K562 (cell line): Measurements from ENCODE around the gene ARSI. TPM values are rescaled to one million over a fixed set of nuclear protein-coding genes. Genes with fewer than 3 reads are reported as not detected.

Experiments used
- ATAC-seq: fragments of 200-7000 bp; cut with Tn5 transposase; 3 replicates; pipeline ENCODE4 v1.9.1; 2020; ENCODE audit warnings: moderate library complexity
- BruUV-seq: library from RNA; stranded (reverse); fragments of 400-500 nt; replicated peaks from 2 replicates; lab custom pipeline; 2021; lab: Mats Ljungman, UMichigan
- CTCF ChIA-PET: fragments of 300-600 bp; formaldehyde crosslinking; extraction: SDS; loops from one replicate; lab custom pipeline; 2021; ENCODE audit warnings: low intra/inter-chr PET ratio; lab: Yijun Ruan, JAX
- POLR2A ChIA-PET: fragments of 300-600, 350-650 bp; sonication (Branson Sonifier 250); formaldehyde crosslinking; extraction: SDS; loops from one replicate; lab custom pipeline; 2021; ENCODE audit warnings: antibody characterized with exemption, inconsistent platforms; lab: Yijun Ruan, JAX
- DNase-seq, 4 experiments: peaks; one replicate each; pipeline versions ENCODE4 v3.0.0 to v3.0.0-alpha.2; 2011 to 2018; ENCODE audit warnings: low spot score in 3 of 4, mixed read lengths in 3 of 4; ENCODE audit errors: extremely low read depth in 1 of 4
- FAIRE-seq: peaks from 2 replicates; lab custom pipeline; 2011; peaks lifted over from hg19 to GRCh38; lab: Jason Lieb, UNC
- H2AFZ ChIP-seq: 2 replicates; pipeline ENCODE4 v1.6.0; 2011; ENCODE audit warnings: low read depth, low read length, control low read depth, inconsistent platforms
- H3K27ac ChIP-seq: fragments of 200-600 bp; 3 replicates; pipeline ENCODE4 v1.8.0; 2011; ENCODE audit warnings: low read depth, mild to moderate bottlenecking, control low read depth, inconsistent platforms, low read length, moderate library complexity, mixed read lengths; ENCODE audit errors: extremely low read depth
- H3K27me3 ChIP-seq, 2 experiments: fragments of 300-600 bp in 1 of 2; 2 replicates in 1 of 2; 3 replicates in 1 of 2; pipeline versions ENCODE4 v1.6.0 to v1.8.0; 2011; ENCODE audit warnings: inconsistent platforms in 2 of 2, low read length in 2 of 2, mild to moderate bottlenecking in 1 of 2, mixed read lengths in 1 of 2, moderate library complexity in 1 of 2; ENCODE audit not compliant: control insufficient read depth in 2 of 2, insufficient read depth in 2 of 2
- H3K36me3 ChIP-seq: fragments of 300-600 bp; 3 replicates; pipeline ENCODE4 v1.8.0; 2011; ENCODE audit warnings: mild to moderate bottlenecking, low read length, inconsistent platforms; ENCODE audit not compliant: control insufficient read depth, insufficient read depth
- H3K4me1 ChIP-seq, 2 experiments: fragments of 200-600 bp in 1 of 2; replicated peaks in 1 of 2; 2 replicates in 1 of 2; 3 replicates in 1 of 2; pipeline versions ENCODE4 v1.5.1 to v1.8.0; 2011; ENCODE audit warnings: inconsistent platforms in 2 of 2, low read length in 2 of 2, mild to moderate bottlenecking in 1 of 2, mixed read lengths in 1 of 2, moderate library complexity in 1 of 2; ENCODE audit not compliant: control insufficient read depth in 2 of 2, insufficient read depth in 2 of 2
- H3K4me2 ChIP-seq: 2 replicates; pipeline ENCODE4 v1.6.1; 2011; ENCODE audit warnings: low read length, control low read depth, inconsistent platforms, mixed read lengths; ENCODE audit not compliant: insufficient read depth
- H3K4me3 ChIP-seq: fragments of 200-600 bp; sonication (generic), shearing (Covaris generic); 2 replicates; pipeline ENCODE4 v1.5.1; 2016; ENCODE audit warnings: control low read depth, inconsistent platforms
- H3K79me2 ChIP-seq: fragments of 200-600 bp; 3 replicates; pipeline ENCODE4 v1.8.0; 2011; ENCODE audit warnings: low read length, inconsistent platforms; ENCODE audit not compliant: control insufficient read depth, insufficient read depth
- H3K9ac ChIP-seq, 2 experiments: 2 replicates each; pipeline versions ENCODE4 v1.6.0 to v1.6.1; 2011; ENCODE audit warnings: low read depth in 2 of 2, low read length in 2 of 2, control low read depth in 1 of 2, inconsistent platforms in 1 of 2, mild to moderate bottlenecking in 1 of 2, mixed read lengths in 1 of 2; ENCODE audit not compliant: insufficient read depth in 1 of 2
- H3K9me1 ChIP-seq: one replicate; pipeline ENCODE4 v1.6.0; 2011; ENCODE audit warnings: inconsistent platforms, mild to moderate bottlenecking, low read length, moderate library complexity; ENCODE audit not compliant: control insufficient read depth, insufficient read depth
- H3K9me3 ChIP-seq: replicated peaks from 2 replicates; pipeline ENCODE4 v1.5.1; 2011; ENCODE audit warnings: low read depth, low read length, inconsistent platforms; ENCODE audit not compliant: control insufficient read depth, insufficient read depth
- H4K20me1 ChIP-seq: replicated peaks from 2 replicates; pipeline ENCODE4 v1.6.1; 2011; ENCODE audit warnings: low read length, inconsistent platforms, mixed read lengths; ENCODE audit not compliant: control insufficient read depth, insufficient read depth
- ADNP ChIP-seq: fragments of 200-800 bp; sonication (Bioruptor generic); IDR thresholded peaks from 2 replicates; pipeline ENCODE4 v1.6.1; 2016; ENCODE audit warnings: missing genetic modification characterization, missing compliant biosample characterization
- ATF3 ChIP-seq, 2 experiments: fragments of 450-650 bp in 1 of 2; sonication (generic) in 1 of 2; formaldehyde crosslinking in 1 of 2; IDR thresholded peaks in 1 of 2; conservative IDR thresholded peaks in 1 of 2; 2 replicates each; pipeline versions ENCODE4 v1.6.1 to v1.8.1; 2016 to 2023; ENCODE audit warnings: mild to moderate bottlenecking in 2 of 2, moderate library complexity in 2 of 2, inconsistent platforms in 1 of 2, missing genetic modification reagents in 1 of 2
- BACH1 ChIP-seq: fragments of 200-800 bp; sonication (Bioruptor generic); IDR thresholded peaks from 2 replicates; pipeline ENCODE4 v1.6.1; 2016; ENCODE audit warnings: missing genetic modification characterization, missing compliant biosample characterization
- BRCA1 ChIP-seq, 2 experiments: fragments of 450-650 bp in 1 of 2; sonication (generic) in 1 of 2; formaldehyde crosslinking in 1 of 2; IDR thresholded peaks; 2 replicates each; pipeline versions ENCODE4 v1.5.0 to v1.6.1; 2017 to 2020; ENCODE audit warnings: mild to moderate bottlenecking in 1 of 2, missing genetic modification reagents in 1 of 2
- FOXJ2 ChIP-seq: fragments of 200-800 bp; sonication (Bioruptor generic); IDR thresholded peaks from 2 replicates; pipeline ENCODE4 v1.6.1; 2016; ENCODE audit warnings: missing genetic modification characterization, missing compliant biosample characterization
- GTF3C2 ChIP-seq: IDR thresholded peaks from 3 replicates; pipeline ENCODE4 v1.6.1; 2011; ENCODE audit warnings: borderline replicate concordance, mild to moderate bottlenecking, moderate library complexity; ENCODE audit not compliant: insufficient read length; ENCODE audit errors: extremely low read depth
- HNRNPLL ChIP-seq: fragments of 200-400 bp; formaldehyde crosslinking; IDR thresholded peaks from 2 replicates; pipeline ENCODE4 v1.6.1; 2017; ENCODE audit warnings: low read length, low read depth, mild to moderate bottlenecking; ENCODE audit not compliant: poor library complexity, severe bottlenecking
- NCOR1 ChIP-seq: fragments of 450-650 bp; IDR thresholded peaks from 2 replicates; pipeline ENCODE4 v1.6.1; 2016; ENCODE audit warnings: mild to moderate bottlenecking, moderate library complexity
- PRDM10 ChIP-seq: fragments of 450-650 bp; IDR thresholded peaks from 2 replicates; pipeline ENCODE4 v1.6.1; 2018; ENCODE audit not compliant: partially characterized antibody
- RBM14 ChIP-seq: fragments of 200-400 bp; formaldehyde crosslinking; IDR thresholded peaks from 2 replicates; pipeline ENCODE4 v1.6.1; 2018; ENCODE audit warnings: low read depth, mild to moderate bottlenecking, low read length, moderate library complexity, borderline replicate concordance; ENCODE audit not compliant: insufficient read depth
- RBM15 ChIP-seq: fragments of 200-400 bp; formaldehyde crosslinking; IDR thresholded peaks from 2 replicates; pipeline ENCODE4 v1.6.1; 2018; ENCODE audit warnings: mild to moderate bottlenecking, low read length, moderate library complexity; ENCODE audit not compliant: insufficient read depth
- ZEB2 ChIP-seq: fragments of 450-650 bp; IDR thresholded peaks from 2 replicates; pipeline ENCODE4 v1.6.1; 2016
- ZKSCAN3 ChIP-seq: fragments of 250-450 bp; sonication (Bioruptor Pico); IDR thresholded peaks from 2 replicates; pipeline ENCODE4 v1.4.0; 2020
- ZNF212 ChIP-seq: fragments of 450-650 bp; formaldehyde crosslinking; IDR thresholded peaks from 2 replicates; pipeline ENCODE4 v1.4.0; 2020; ENCODE audit warnings: mild to moderate bottlenecking
- ZNF75A ChIP-seq: fragments of 450-650 bp; formaldehyde crosslinking; IDR thresholded peaks from 2 replicates; pipeline ENCODE4 v1.4.0; 2020; ENCODE audit warnings: mild to moderate bottlenecking
- WGBS: fragments of 100-300 bp; shearing (Covaris generic); methylation state at CpG from one replicate; pipeline ENCODE4 v1.1.6; 2016; ENCODE audit warnings: low coverage, mixed read lengths; ENCODE audit not compliant: insufficient coverage; ENCODE audit errors: missing lambda C conversion rate; 5-methylcytosine and 5-hydroxymethylcytosine counted together
- in situ Hi-C: fragments of 300-500 bp; cut with MboI; formaldehyde crosslinking; loops from 4 replicates; pipeline ENCODE4 v1.15.0; 2018; ENCODE audit warnings: inconsistent platforms, mixed read lengths
- intact Hi-C: fragments of 100-400 bp; cut with micrococcal nuclease; formaldehyde crosslinking; loops from 2 replicates; pipeline ENCODE4 v1.14.2; 2022
- polyA plus RNA-seq, 8 experiments: library from polyadenylated mRNA; depleted of rRNA in 4 of 8; stranded (reverse) in 5 of 8; unstranded in 3 of 8; fragments of >200 nt; fragmentation: Nextera tagmentation in 2 of 8; fragmentation: Illumina TruSeq in 1 of 8; extraction: Ambion mirVana in 2 of 8; extraction: Trizol in 1 of 8; gene quantifications; 2 replicates each; pipeline versions ENCODE4 v1.2.1 to v1.2.3, GENCODE V29; 2011 to 2014; ENCODE audit warnings: inconsistent platforms in 1 of 8, missing spikeins in 1 of 8
- total RNA-seq, 7 experiments: library from RNA; depleted of rRNA in 6 of 7; stranded (reverse); fragments of >200 nt in 6 of 7; fragmentation: Illumina TruSeq in 2 of 7; extraction: Trizol in 2 of 7; gene quantifications; 2 replicates each; pipeline versions ENCODE4 v1.2.1 to v1.2.3, GENCODE V29; 2011 to 2021; ENCODE audit warnings: low replicate concordance in 1 of 7

Gene ARSI
- total and polyA plus RNA-seq, 9 of the 15 experiments (the other 6 are each of a cell fraction or from before 2014, with no cell fraction given), result 0.04 to 0.07 TPM; not detected in 7

GRCh38 chr5:150321784-150322183, 19.1 kb upstream of the ARSI start:
- FAIRE-seq (no peak), DNase-seq (no peak), ATAC-seq (no peak)
- Histone ChIP-seq H3K9me1 (no peaks in the 10 kb centered on the region), H3K27me3 (peaks cover 2 to 27% of the 10 kb centered on the region in 2 experiments; a peak in 3 of 5 replicates), H3K4me2 (no peak overlapping the region), H3K9ac (no peak overlapping the region), H3K4me3 (no peak overlapping the region), H3K79me2 (no peaks in the 10 kb centered on the region), H3K36me3 (no peaks in the 10 kb centered on the region), H2AFZ (no peak overlapping the region), H3K27ac (no peak overlapping the region), H3K9me3 (no peaks in the 10 kb centered on the region; the same call in 1 of the 2 replicates), H3K4me1 (peaks cover 0 to 4% of the 10 kb centered on the region in 2 experiments; a peak in 2 of 5 replicates), H4K20me1 (peaks cover 2% of the 10 kb centered on the region; the same call in 1 of the 2 replicates)
- ChIA-PET CTCF (no interaction called here), POLR2A (no interaction called here)
- no peak for TF ChIP-seq PRDM10
- no peak for TF ChIP-seq NCOR1
- TF ChIP-seq BACH1 (tag), result no peak
- no peak for TF ChIP-seq HNRNPLL
- no peak for TF ChIP-seq ZEB2
- TF ChIP-seq FOXJ2 (tag), result no peak
- no peak for TF ChIP-seq ZNF212 (CRISPR knock-in tag)
- no peak for TF ChIP-seq RBM14
- no peak for TF ChIP-seq ZNF75A (CRISPR knock-in tag)
- TF ChIP-seq ZKSCAN3 (CRISPR knock-in tag), result no peak
- TF ChIP-seq ADNP (tag), result no peak
- no peak for TF ChIP-seq BRCA1 (IDR thresholded peaks at IDR 0.05)
- no peak for TF ChIP-seq BRCA1 (CRISPR knock-in tag; IDR thresholded peaks at IDR 0.05)
- TF ChIP-seq RBM15, result no peak
- no peak for TF ChIP-seq GTF3C2
- TF ChIP-seq ATF3 (IDR thresholded peaks at IDR 0.05), result no peak
- TF ChIP-seq ATF3 (CRISPR knock-in tag; conservative IDR thresholded peaks at IDR 0.05), result no peak
- 0% methylated on average over 1 of the region's 1 CpG for WGBS
- intact Hi-C loops (no loop called here), in situ Hi-C loops (no loop called here)
- no TSS peak for BruUV-seq
